ENCODE results near the gene CCDC192.
"Not testable (repeated sequence)": the region's sequence is repeated elsewhere in the genome, so short reads cannot be mapped to it uniquely, and the experiment has no call there.

The CCDC192 gene

DNA sequence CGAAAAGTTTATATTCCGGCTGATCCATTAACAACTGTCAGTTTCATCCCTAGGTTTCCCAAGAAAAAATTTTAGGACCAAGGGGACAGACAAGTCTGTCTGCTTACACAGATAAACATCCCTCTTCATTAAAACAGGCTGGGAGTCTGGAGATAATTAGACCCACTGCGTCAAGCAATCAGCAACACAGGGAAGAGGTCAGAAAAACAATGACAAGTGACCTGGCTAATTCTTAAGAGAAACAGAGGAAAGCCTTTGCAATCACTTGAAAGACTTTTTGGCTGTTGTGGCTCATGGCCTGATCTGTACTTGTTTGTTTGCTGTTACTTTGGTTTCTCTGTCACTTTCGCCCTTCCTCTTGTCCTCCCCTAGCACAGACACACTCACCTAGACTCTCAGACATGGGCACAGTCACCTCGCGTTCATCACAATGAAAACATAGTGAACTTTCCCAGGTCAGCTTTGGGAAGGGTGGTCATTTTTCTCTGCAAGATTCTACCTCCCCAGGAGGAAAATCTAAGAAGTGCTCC is 2.9 kb upstream of the CCDC192 start:
- DNase-seq = no peak

DNA sequence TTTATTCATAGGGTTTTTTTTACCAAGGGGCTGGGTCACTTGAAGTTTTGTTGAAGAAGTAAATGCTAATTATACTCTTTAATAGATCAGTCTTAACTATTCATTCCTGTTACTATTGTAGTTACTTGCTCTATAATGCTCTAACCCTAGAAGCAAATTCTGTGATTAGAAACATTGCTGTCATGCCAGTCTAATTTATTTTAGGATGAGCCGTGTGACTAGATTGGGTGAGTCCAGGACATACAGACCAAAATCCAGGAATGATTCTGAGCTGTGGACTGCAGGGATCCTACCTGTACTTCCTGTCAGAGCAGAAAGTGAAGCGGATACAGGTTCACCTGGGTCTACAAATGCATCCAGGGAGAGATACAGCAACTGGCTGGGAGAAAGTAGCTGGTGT is 757 bp upstream of the CCDC192 start:
- no peak for DNase-seq

- peak; percentile 6 for DNase-seq
Observed at GRCh38 chr5:127705120-127705892, 2.1 kb downstream of the CCDC192 start.

GRCh38 chr5:127706691-127707090 is 3.5 kb downstream of the CCDC192 start:
- no peak for DNase-seq

DNA sequence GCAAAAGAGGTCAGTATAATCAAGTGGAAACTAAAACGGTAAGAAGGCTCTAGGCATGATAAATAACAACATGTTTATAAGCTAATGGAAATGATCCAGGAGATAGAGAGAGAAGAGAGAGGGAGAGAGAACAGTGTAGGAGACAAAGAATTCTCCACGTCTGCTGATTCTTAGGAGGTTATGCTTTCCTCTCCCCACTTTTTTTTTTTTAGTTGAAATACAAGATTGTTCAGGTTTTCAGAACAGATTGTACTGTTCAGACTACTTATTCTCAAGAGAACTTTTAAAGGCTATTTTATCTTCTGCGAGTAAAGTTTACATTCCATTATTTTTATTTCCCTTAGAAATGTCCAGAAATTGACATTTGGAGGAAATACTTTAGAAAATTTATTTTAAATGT is 4.0 kb downstream of the CCDC192 start:
- DNase-seq = no peak

DNA sequence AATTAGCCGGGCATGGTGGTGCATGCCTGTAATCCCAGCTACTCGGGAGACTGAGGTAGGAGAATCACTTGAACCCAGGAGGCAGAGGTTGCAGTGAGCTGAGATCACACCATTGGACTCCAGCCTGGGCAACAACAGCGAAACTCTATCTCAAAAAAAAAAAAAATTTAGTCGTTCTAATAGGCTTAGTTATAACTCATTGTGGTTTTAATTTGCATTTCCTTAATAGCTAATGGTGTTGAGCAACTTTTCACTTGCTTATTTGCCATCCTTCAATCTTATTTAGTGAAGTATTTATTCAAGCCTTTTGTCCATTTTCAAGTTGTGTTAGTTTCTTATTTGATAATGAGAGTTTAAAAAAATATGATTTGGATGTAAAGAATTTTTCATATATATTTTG is 9.9 kb downstream of the CCDC192 start:
- not testable (repeated sequence) for DNase-seq

DNA sequence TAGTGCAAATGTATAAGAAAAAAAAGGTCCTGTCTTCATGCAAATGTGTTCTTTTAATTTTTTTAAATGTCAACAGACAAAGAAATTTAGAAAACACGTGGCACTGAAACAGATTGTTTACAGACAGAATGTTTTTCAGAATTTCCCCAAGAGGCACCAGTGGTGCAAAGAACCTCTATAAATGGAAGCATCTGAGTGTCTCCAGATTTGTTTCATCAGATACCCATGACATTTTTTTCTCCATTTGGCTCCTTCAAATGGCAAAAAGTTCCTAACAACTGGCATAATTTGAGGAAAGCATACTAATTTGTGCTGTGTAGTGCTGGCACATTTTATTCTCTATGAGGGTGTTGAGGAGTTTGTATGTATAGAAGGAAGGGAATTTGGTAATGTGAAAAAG is 15.0 kb downstream of the CCDC192 start:
- no peak for DNase-seq

DNA sequence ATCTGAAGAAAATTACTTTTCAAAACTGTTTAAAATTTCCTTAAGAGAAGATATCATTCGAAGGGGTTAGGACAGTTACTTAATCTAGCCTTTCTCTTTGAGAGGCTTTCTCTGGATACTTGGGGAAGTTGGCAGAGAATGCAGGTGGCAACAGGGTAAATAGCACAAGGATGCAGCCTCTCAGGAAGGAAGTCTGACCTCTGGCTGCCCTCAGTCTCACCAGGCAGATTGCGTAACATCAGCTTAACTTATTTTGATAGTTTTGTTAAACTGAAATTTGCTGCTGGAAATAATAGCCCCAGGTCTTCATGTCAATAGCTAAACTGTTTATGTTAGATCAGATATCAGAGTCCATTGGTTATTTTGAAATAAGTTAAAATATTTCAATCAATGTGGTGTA is 20.4 kb downstream of the CCDC192 start:
- no peak for DNase-seq

DNA sequence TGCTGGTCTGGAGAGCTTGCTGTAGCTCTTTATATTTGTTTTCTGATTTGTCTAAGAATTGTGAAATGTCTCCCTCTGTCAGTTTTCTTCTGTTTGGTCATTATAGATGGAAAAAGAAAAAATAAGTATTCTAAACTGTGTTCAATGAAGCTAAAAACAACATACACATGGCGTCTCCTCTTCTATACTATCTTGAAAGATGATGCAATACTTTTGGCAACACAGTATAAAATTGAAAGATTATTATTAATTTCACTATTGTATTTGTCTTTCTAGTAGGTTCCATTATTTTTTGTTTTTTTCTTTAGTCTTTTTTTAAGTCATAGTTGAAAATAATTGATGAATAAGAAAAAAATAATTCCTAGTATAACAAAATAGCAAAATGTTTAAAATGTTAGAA is 22.5 kb downstream of the CCDC192 start:
- DNase-seq = no peak

GRCh38 chr5:127732963-127733362 is 29.8 kb downstream of the CCDC192 start:
- DNase-seq = no peak

DNA sequence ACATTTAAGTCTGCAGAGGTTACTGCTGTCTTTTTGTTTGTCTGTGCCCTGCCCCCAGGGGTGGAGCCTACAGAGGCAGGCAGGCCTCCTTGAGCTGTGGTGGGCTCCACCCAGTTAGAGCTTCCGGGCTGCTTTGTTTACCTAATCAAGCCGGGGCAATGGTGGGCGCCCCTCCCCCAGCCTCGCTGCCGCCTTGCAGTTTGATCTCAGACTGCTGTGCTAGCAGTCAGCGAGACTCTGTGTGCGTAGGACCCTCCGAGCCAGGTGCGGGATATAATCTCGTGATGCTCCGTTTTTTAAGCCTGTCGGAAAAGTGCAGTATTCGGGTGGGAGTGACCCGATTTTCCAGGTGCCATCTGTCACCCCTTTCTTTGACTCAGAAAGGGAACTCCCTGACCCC is 36.2 kb downstream of the CCDC192 start:
- DNase-seq = not testable (repeated sequence)

- no peak for DNase-seq
Observed at GRCh38 chr5:127739807-127740384, 36.7 kb downstream of the CCDC192 start.

DNA sequence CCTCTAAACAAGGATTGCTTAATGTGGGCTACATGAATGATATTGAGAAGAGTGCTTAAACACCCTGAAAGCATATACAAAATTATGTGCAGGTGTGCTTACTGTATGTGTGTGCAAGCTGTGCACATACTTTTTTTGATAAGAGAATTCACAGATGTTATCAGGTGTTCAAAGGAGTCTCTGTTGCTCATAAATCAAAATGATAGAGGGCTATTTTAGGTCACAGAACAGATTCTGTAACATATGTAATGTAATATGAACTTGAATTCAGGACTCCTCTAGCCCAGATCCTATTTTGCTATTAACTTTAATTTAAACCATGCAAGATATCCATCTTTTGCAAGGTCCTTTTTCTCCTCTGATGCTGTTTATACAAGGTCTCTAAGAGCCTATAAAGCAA is 38.2 kb downstream of the CCDC192 start:
- DNase-seq = no peak

DNA sequence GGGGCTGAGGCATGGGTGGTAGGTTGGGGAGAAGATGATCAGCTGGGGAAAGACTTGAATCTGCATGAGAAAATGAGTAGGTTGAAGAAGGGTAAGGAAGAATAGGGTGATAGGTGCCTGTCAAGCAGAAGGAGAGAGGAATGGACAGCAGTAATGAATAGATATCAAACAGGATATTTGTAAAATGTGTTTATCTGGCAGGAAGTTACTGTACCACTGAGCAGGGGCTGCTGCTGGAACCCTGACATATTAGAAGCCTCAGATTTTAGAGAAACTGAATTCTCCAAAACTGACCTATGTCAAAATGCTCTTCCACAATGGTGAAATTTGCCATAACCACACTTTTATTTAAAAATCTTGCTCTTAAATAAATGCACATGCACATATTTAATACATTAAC is 41.0 kb downstream of the CCDC192 start:
- no peak for DNase-seq

DNA sequence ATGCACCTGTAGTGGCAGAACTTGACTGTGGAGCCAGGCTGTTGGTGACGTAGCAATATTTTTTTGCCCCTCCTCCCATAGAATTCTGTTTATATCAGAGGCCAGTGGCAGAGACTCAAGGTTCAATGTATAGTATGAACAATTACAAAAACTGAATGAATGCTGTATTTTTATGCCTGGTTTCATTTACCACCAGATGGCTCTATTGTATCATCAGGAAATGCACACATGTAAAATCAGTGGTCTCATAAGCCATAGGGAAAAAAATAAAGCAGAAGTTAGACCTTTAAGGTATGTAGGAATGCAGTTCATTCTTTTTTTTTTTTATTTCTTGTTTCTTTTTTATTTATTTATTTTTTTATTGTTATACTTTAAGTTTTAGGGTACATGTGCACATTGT is 43.6 kb downstream of the CCDC192 start:
- no peak for DNase-seq

- DNase-seq = not testable (repeated sequence)
Observed at GRCh38 chr5:127752503-127753265, 49.5 kb downstream of the CCDC192 start.

- no peak for DNase-seq
Observed at GRCh38 chr5:127754259-127754658, 51.1 kb downstream of the CCDC192 start.

DNA sequence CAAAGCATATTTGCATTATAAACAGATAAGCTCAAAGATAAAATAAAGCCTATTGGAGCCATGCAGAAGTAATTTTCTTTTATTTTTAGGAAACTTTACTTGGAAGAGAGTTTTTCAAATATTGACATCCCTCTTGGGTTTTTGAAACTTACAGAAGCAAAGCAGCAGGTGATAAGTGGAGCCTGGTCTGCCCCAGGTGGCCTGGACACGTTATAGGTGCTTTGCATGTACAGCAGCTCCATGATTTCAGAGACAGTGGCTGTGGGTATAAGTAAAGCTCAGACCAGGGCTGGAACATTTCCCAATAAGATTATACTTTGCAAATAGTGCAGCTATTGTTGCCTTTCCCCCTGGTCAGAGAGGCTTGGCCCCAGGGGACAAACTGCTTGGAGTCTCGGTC is 51.5 kb downstream of the CCDC192 start:
- DNase-seq = no peak

DNA sequence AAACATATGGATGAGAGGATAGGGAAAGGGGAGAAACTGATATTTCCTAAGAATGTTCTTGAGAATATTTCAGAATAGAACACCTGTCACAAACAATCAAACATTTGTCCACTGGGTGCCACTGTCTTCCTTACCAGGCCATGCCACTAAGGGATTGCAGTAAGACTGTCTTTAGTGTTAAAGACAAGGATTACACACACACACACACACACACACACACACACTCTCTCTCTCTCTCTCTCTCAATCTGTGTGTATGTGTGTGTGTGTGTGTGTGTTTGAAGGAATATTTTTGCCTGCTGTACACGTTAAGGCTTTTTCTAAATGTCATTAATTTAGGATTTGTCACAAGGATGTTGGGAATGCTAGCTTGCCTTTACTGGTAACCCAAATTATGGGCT is 54.4 kb downstream of the CCDC192 start:
- DNase-seq = no peak

- DNase-seq = no peak
Observed at GRCh38 chr5:127758766-127759283, 55.6 kb downstream of the CCDC192 start.

- no peak for DNase-seq
Observed at GRCh38 chr5:127761869-127762268, 58.7 kb downstream of the CCDC192 start.

- DNase-seq = no peak
Observed at GRCh38 chr5:127762412-127762811, 59.2 kb downstream of the CCDC192 start.

GRCh38 chr5:127766676-127767335 is 63.6 kb downstream of the CCDC192 start:
- no peak for DNase-seq
